K562 (cell line): Measurements from ENCODE around the gene CHIC1. TPM values are rescaled to one million over a fixed set of nuclear protein-coding genes. Genes with fewer than 3 reads are reported as not detected.

Experiments
- ETV6 ChIP-seq, 3 experiments: fragments of 150-350 bp in 1 of 3; sonication (generic) in 1 of 3; formaldehyde crosslinking in 1 of 3; IDR thresholded peaks; 2 replicates each; pipeline versions ENCODE4 v1.6.1 to v1.8.0; 2014 to 2022; ENCODE audit warnings: borderline replicate concordance in 2 of 3, low read depth in 2 of 3, antibody characterized with exemption in 1 of 3, low read length in 1 of 3, mild to moderate bottlenecking in 1 of 3, missing genetic modification reagents in 1 of 3
- NCOA2 ChIP-seq, 2 experiments: fragments of 450-650 bp; IDR thresholded peaks; 2 replicates each; pipeline ENCODE4 v1.6.1; 2018; ENCODE audit warnings: mild to moderate bottlenecking in 2 of 2, moderate library complexity in 1 of 2; ENCODE audit not compliant: partially characterized antibody in 2 of 2
- OTX1 ChIP-seq: fragments of 450-650 bp; formaldehyde crosslinking; IDR thresholded peaks from 2 replicates; pipeline ENCODE4 v1.4.0; 2022; ENCODE audit warnings: mild to moderate bottlenecking
- ZNF589 ChIP-seq: fragments of 200-800 bp; sonication (Bioruptor generic); IDR thresholded peaks from 2 replicates; pipeline ENCODE4 v1.6.1; 2016; ENCODE audit warnings: low read depth, missing genetic modification characterization, missing compliant biosample characterization
- polyA plus RNA-seq, 8 experiments: library from polyadenylated mRNA; depleted of rRNA in 4 of 8; stranded (reverse) in 5 of 8; unstranded in 3 of 8; fragments of >200 nt; fragmentation: Nextera tagmentation in 2 of 8; fragmentation: Illumina TruSeq in 1 of 8; extraction: Ambion mirVana in 2 of 8; extraction: Trizol in 1 of 8; gene quantifications; 2 replicates each; pipeline versions ENCODE4 v1.2.1 to v1.2.3, GENCODE V29; 2011 to 2014; ENCODE audit warnings: inconsistent platforms in 1 of 8, missing spikeins in 1 of 8
- total RNA-seq, 7 experiments: library from RNA; depleted of rRNA in 6 of 7; stranded (reverse); fragments of >200 nt in 6 of 7; fragmentation: Illumina TruSeq in 2 of 7; extraction: Trizol in 2 of 7; gene quantifications; 2 replicates each; pipeline versions ENCODE4 v1.2.1 to v1.2.3, GENCODE V29; 2011 to 2021; ENCODE audit warnings: low replicate concordance in 1 of 7
- TF ChIP-seq, protein P1 (sequence below): fragments of 250-450 bp; sonication (Bioruptor Pico); IDR thresholded peaks from 2 replicates; pipeline ENCODE4 v1.8.0; 2021; ENCODE audit warnings: borderline replicate concordance, mild to moderate bottlenecking, moderate library complexity; ENCODE audit not compliant: poor library complexity, severe bottlenecking
- TF ChIP-seq, protein P2 (sequence below): fragments of 250-450 bp; sonication (Bioruptor Pico); IDR thresholded peaks from 2 replicates; pipeline ENCODE4 v1.8.0; 2022; ENCODE audit warnings: moderate library complexity, mild to moderate bottlenecking, inconsistent platforms
- TF ChIP-seq, protein P3 (sequence below): sonication (generic); formaldehyde crosslinking; IDR thresholded peaks from 2 replicates; pipeline ENCODE4 v1.8.1; 2022; ENCODE audit warnings: missing genetic modification reagents

Gene CHIC1
- total and polyA plus RNA-seq, 9 of the 15 experiments (the other 6 are each of a cell fraction or from before 2014, with no cell fraction given) = 0.10 to 1.5 (median 1.1) TPM

GRCh38 chrX:73728602-73729001, 165.6 kb downstream of the CHIC1 start (continued):
- no peak for TF ChIP-seq ETV6 (IDR thresholded peaks at IDR 0.05; ENCODE audit: borderline replicate concordance in 1 of 2, low read depth in 2 of 2, low read length in 1 of 2)
- TF ChIP-seq ETV6 (CRISPR knock-in tag; IDR thresholded peaks at IDR 0.05; ENCODE audit: borderline replicate concordance) = no peak
- TF ChIP-seq ZNF589 = no peak
- TF ChIP-seq OTX1 = no peak
- no peak for TF ChIP-seq NCOA2 (IDR thresholded peaks at IDR 0.05; ENCODE audit: partially characterized antibody in 2 of 2)
- TF ChIP-seq, protein P1, sequence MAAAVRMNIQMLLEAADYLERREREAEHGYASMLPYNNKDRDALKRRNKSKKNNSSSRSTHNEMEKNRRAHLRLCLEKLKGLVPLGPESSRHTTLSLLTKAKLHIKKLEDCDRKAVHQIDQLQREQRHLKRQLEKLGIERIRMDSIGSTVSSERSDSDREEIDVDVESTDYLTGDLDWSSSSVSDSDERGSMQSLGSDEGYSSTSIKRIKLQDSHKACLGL (CRISPR knock-in tag) = no peak
- TF ChIP-seq, protein P2, sequence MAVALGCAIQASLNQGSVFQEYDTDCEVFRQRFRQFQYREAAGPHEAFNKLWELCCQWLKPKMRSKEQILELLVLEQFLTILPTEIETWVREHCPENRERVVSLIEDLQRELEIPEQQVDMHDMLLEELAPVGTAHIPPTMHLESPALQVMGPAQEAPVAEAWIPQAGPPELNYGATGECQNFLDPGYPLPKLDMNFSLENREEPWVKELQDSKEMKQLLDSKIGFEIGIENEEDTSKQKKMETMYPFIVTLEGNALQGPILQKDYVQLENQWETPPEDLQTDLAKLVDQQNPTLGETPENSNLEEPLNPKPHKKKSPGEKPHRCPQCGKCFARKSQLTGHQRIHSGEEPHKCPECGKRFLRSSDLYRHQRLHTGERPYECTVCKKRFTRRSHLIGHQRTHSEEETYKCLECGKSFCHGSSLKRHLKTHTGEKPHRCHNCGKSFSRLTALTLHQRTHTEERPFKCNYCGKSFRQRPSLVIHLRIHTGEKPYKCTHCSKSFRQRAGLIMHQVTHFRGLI = no peak
- TF ChIP-seq, protein P3, sequence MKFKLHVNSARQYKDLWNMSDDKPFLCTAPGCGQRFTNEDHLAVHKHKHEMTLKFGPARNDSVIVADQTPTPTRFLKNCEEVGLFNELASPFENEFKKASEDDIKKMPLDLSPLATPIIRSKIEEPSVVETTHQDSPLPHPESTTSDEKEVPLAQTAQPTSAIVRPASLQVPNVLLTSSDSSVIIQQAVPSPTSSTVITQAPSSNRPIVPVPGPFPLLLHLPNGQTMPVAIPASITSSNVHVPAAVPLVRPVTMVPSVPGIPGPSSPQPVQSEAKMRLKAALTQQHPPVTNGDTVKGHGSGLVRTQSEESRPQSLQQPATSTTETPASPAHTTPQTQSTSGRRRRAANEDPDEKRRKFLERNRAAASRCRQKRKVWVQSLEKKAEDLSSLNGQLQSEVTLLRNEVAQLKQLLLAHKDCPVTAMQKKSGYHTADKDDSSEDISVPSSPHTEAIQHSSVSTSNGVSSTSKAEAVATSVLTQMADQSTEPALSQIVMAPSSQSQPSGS (CRISPR knock-in tag) = no peak

Other genes with a start within 250 kb of the CHIC1 start
- gene CDX4, start 116.1 kb upstream of the CHIC1 start, total RNA-seq (2014; rRNA removed) = not detected in 2 replicates
- gene CDX4, start 116.1 kb upstream of the CHIC1 start, total RNA-seq (2014; rRNA removed; fragmentation: Illumina TruSeq; extraction: Trizol) = not detected in 2 replicates
- not detected in 2 replicates for gene CDX4, start 116.1 kb upstream of the CHIC1 start, total RNA-seq (2015; rRNA removed; fragmentation: Illumina TruSeq; extraction: Trizol)
- not detected in 2 replicates for gene CDX4, start 116.1 kb upstream of the CHIC1 start, total RNA-seq (2021)
- not detected in 2 replicates for gene CDX4, start 116.1 kb upstream of the CHIC1 start, polyA plus RNA-seq (2011; rRNA removed)
- gene CDX4, start 116.1 kb upstream of the CHIC1 start, polyA plus RNA-seq (2014; fragmentation: Illumina TruSeq; extraction: Trizol) = not detected in 2 replicates
- not detected for gene CDX4, start 116.1 kb upstream of the CHIC1 start, polyA plus RNA-seq (2014; fragmentation: Nextera tagmentation; extraction: Ambion mirVana)
- not detected in 2 replicates for gene CDX4, start 116.1 kb upstream of the CHIC1 start, polyA plus RNA-seq (2014; rRNA removed)